GM18907 (cell line): ENCODE data around the gene ZDHHC17.

Experiments used
- ATAC-seq: cut with Tn5 transposase; IDR thresholded peaks from one replicate; pipeline ENCODE4 v1.9.1; 2021; ENCODE audit warnings: mild to moderate bottlenecking, moderate library complexity; ENCODE audit not compliant: unreplicated experiment

ZDHHC17 gene

DNA sequence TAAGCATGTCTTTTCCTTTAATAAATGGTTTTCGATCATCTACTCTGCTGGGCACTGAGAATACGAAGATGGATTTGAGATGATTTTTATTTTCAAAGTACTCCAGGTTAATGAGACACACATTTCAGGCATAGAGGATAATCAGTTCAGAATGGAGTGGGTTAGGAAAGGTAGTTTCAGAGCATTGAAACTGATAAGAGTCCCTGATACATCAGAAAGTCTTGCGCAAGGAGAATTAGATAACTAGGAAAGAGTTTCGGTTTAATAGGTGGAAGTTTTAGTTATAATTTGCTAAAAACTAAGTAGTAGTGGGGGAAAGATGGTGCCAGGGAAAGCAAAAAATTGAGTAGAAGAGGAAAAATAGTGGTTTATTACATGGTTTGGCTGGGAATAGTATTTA is 50.1 kb downstream of the ZDHHC17 start:
- ATAC-seq: no peak

DNA sequence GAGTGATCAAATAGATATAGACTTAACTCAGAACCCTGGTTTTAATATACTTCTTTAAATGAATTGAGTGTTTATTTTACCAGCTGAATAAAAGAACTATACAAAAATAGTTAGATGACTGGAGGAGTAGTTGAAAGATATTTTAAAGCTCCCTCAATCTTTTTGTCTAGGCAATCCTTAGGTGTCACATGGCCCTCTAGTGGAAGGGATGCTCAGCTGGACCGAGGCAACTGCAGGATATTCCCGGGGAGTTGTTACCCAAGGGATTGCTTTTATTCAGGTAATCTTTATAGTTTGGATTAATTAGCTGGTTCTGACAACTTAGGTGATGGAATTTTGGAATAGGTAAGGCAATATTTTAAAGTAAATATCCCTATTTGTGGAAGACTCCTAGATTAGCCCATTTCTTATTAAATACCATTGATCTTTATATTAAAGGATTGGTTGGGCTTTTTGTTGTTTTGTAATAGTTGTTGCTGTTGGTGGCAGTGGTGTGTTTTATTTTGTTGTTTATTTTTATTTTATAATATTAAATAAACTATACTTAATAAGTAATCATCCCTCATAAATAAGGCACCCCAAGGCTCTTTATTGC is 57.1 kb downstream of the ZDHHC17 start:
- no peak for ATAC-seq

DNA sequence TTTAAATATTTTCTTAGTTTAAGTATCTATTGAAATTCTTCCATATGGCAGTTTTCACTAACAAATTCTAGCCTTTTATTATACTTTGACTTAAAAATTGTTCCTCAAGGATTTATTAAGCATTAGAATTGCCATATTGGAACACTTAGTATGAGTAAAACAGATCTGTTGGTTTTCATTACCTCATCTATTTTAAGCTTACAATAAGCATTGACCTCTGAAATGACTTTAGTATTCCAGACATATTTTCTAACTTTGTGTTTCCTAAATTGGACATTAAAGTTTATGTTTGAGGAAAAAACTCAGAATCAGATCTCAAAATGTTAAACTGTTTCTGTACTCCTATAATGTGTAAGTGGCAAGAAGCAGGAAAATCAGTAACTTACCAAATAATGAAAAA is 66.5 kb downstream of the ZDHHC17 start:
- no peak for ATAC-seq

- peak; percentile 38 for ATAC-seq
Observed at GRCh38 chr12:76836633-76837032, 72.7 kb downstream of the ZDHHC17 start.

DNA sequence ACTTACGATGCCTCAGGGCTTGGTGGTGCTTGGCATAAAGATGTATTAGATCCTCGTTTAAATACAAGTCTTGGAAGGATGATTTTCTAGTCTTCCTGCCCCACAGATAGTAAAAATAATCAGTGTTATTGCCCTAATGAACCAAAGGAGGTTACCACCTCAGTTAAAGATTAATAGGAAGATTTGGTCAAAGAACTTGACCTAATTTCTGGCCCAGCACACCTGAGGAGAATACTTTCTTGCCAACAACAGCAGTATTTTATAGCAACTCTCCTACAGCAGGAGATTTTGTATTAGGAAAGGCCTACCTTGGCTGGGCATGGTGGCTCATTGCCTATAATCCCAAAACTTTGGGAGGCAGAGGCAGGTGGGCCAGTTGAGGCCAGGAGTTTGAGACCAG is 83.3 kb downstream of the ZDHHC17 start:
- no peak for ATAC-seq

- no peak for ATAC-seq
Observed at GRCh38 chr12:76848132-76848531, 84.2 kb downstream of the ZDHHC17 start.

- no peak for ATAC-seq
Observed at GRCh38 chr12:76852106-76852505, 88.2 kb downstream of the ZDHHC17 start.

DNA sequence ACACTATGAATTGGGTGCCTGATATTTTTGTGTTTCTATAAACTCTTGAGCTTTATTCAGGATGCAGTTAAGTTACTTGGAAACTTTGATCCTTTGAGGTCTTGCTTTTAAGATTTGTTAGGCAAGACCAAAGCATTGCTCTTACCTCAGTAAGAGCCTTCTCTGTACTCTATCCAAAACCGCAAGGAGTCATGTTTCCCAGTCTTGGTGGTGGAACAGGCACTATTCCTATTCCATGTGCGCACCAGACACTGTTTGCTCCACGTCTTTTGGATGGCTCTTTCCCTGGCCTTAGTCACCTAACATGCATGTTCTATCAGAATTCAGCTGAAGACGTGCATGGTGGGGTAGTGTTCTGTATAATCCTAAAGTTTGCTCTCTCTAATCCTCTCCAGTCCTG is 91.4 kb downstream of the ZDHHC17 start:
- no peak for ATAC-seq

GRCh38 chr12:76856018-76856644 is 92.2 kb downstream of the ZDHHC17 start:
- ATAC-seq: no peak

GRCh38 chr12:76859611-76860010 is 95.7 kb downstream of the ZDHHC17 start:
- no peak for ATAC-seq

- no peak for ATAC-seq
Observed at GRCh38 chr12:76860256-76860655, 96.3 kb downstream of the ZDHHC17 start.

- no peak for ATAC-seq
Observed at GRCh38 chr12:76863005-76863670, 99.2 kb downstream of the ZDHHC17 start.

DNA sequence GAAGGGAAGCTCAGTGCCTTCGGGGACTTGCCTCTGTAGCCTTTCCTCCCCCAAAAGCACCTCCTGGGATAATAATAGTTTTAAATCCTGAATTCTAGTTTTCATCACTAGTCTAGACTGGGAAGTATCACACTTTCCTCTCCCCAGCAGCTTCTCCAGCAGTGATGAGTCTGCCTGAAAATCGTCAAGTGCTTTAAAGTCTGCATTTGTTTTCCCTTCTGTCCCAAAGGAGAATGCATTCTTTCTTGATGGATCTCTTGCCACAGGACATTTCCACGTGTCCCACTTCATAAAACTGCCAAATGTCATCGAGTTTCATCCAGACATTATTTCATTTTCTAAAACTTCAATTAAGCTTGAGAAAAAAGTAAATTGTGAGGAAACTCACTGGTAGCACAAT is 99.9 kb downstream of the ZDHHC17 start:
- no peak for ATAC-seq

DNA sequence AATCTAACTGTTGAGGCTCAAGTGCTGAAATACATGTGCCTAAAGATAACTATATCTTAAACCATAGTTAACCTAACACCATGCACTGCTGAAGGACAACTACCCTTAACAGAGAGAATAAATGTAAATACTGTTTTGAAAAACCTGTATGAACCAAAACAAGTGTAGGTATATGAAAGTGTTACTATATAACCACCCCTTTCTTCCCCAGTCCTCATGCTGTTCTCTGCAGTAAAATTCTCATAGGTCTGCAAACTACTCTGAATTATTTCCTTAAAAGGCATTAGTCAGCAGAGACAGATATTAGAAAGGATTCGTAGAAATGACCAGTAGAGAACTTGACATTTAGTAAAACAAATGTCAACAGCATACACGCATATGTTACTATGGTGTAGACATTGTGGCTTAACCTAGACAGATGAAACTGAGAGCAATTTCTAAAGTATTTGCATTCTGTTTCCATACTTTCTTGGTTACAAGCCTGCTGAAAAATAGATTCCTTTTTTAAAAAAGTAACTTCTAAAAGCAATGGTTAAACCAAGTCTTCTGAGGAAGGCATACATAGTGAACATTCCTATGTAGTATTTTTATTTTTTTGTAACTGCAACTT is 101.0 kb downstream of the ZDHHC17 start:
- ATAC-seq: peak; percentile 82

GRCh38 chr12:76866151-76866567 is 102.2 kb downstream of the ZDHHC17 start:
- no peak for ATAC-seq

DNA sequence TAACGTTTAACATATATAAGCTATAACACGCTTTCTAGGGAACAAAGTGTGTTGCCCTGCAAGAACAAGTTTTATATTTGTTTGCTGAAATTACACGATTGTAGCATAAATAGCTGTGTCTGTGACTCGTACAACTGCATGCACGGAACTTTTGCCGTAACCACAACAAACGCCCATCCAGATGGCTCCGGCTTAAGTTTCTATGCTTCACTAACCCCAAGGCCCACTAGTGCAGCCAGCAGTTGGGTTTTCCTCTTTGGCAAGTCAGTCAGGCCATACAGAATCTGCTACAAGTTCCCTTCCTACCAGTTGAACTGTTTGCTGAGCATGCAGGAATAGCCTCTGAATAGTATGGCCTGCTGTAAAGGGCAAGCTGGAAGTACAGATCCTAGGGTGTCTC is 102.8 kb downstream of the ZDHHC17 start:
- ATAC-seq: peak; percentile 69

GRCh38 chr12:76871082-76871481 is 107.2 kb downstream of the ZDHHC17 start:
- no peak for ATAC-seq

GRCh38 chr12:76871742-76872141 is 107.8 kb downstream of the ZDHHC17 start:
- no peak for ATAC-seq

DNA sequence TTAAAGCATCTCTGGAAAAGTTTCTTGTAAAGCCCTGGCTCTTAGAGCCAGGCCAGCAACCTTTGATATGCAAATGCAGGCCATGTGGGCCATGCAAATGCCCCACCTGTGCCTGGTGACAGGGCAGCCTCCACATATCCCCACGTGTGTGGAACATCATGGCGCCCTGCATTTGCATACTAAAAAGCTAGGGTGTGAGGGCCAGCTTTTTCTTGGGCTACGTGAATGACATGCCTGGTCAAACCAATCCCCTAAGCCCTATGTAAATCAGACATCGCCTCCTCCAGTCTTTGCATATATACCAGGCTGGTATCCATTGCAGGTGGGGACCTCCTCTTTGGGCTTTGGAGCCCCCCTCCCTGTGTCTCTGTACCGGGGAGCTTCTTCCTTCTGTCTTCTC is 108.5 kb downstream of the ZDHHC17 start:
- ATAC-seq: no peak

- ATAC-seq: no peak
Observed at GRCh38 chr12:76874027-76874426, 110.1 kb downstream of the ZDHHC17 start.

DNA sequence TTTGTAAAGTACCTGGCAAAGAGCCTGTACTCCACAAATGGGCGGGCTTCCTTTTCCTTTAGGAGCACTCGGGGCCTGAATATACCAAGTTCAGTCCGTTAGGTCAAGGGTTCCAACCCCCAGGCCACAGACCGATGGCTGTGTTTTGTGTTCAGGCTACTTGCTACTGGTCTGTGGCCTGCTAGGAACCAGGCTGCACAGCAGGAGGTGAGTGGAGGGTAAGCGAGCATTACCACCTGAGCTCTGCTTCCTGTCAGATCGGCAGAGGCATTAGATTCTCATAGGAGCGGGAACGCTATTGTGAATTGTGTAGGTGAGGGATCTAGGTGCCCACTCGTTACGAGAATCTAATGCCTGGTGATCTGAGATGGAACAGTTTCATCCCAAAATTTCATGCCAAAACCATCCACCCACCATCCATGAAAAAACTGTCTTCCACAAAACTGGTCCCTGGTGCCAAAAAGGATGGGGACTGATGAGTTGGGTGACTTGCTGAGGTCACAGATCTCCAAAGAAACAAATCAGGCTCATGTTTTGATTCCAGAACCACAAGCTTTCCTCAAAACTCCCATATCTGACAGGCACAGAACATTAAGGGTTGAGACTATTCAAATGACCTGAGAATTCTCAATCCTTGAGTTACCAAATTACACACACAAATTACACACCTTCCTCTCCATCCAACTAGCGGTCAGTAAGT is 110.7 kb downstream of the ZDHHC17 start:
- ATAC-seq: no peak
